Measurements from ENCODE around the gene ORC5.

GRCh38 chr7:104136981-104137380, 70.8 kb downstream of the ORC5 start:
- TF ChIP-seq CTCF (IDR thresholded peaks at IDR 0.05) = no peak
- TF ChIP-seq POLR2AphosphoS5 (IDR thresholded peaks at IDR 0.05; ENCODE audit: insufficient read depth in 1 of 2, low read depth in 1 of 2) = no peak
- no peak for TF ChIP-seq POLR2A (IDR thresholded peaks at IDR 0.05)

All from vagina (tissue), 2 donors.